ENCODE data around the gene GAPDH.

DNA sequence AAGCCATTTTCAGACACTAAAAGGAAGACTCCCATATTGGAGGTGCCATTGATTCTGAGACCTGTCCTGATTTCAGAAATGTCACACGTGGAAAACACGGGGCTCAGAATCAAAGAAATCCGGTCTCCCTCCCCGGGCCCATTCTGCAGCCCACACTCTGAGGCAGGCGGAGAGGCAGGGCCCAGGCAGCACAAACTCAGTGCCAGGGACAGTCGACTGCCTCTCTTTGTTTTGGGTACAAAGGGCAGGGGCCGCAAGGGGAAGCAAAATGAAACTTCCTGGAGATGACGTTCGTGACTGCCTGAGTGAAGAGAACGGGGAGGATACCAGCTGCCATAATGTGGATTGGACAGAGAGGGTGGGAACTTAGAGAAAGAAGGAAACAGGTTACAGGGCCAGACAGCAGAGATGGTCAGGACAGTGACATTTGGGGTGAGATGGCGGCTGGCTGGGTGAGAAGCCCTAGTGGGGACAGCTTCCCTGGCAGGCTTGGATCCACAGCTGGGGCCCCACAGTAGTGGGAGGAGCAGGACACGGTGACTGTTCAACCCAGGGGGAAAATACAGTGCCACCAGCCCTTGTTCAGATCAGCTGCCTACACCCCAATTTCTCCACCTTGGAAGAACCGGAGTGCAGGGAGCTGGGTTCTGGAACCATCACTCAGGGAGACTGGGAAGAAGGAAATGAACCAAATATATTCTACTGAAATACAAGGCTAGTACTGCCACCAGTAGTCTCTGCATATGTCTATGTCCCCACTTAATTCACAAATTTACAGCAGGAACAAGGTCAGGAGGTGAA, 8.1 kb downstream of the GAPDH start:
- no peak for TF ChIP-seq POLR2A (IDR thresholded peaks at IDR 0.05; ENCODE audit: low read depth, low read length)
- no peak for TF ChIP-seq ATF7 (IDR thresholded peaks at IDR 0.05; ENCODE audit: low read depth)
- TF ChIP-seq, protein P1, sequence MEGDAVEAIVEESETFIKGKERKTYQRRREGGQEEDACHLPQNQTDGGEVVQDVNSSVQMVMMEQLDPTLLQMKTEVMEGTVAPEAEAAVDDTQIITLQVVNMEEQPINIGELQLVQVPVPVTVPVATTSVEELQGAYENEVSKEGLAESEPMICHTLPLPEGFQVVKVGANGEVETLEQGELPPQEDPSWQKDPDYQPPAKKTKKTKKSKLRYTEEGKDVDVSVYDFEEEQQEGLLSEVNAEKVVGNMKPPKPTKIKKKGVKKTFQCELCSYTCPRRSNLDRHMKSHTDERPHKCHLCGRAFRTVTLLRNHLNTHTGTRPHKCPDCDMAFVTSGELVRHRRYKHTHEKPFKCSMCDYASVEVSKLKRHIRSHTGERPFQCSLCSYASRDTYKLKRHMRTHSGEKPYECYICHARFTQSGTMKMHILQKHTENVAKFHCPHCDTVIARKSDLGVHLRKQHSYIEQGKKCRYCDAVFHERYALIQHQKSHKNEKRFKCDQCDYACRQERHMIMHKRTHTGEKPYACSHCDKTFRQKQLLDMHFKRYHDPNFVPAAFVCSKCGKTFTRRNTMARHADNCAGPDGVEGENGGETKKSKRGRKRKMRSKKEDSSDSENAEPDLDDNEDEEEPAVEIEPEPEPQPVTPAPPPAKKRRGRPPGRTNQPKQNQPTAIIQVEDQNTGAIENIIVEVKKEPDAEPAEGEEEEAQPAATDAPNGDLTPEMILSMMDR (IDR thresholded peaks at IDR 0.05 in 2 of 3, conservative IDR thresholded peaks at IDR 0.05 in 1 of 3; ENCODE audit: control insufficient read depth in 2 of 3, extremely low read depth in 1 of 3, insufficient read depth in 1 of 3, low read depth in 3 of 3, low read length in 3 of 3) = no peak
- TF ChIP-seq MXI1 (IDR thresholded peaks at IDR 0.05; ENCODE audit: low read depth, low read length) = no peak
- no peak for TF ChIP-seq PML (IDR thresholded peaks at IDR 0.05; ENCODE audit: low read length)
- TF ChIP-seq EZH2 (IDR thresholded peaks at IDR 0.05; ENCODE audit: borderline replicate concordance, control insufficient read depth, low read depth, low read length) = no peak
- TF ChIP-seq, protein P2, sequence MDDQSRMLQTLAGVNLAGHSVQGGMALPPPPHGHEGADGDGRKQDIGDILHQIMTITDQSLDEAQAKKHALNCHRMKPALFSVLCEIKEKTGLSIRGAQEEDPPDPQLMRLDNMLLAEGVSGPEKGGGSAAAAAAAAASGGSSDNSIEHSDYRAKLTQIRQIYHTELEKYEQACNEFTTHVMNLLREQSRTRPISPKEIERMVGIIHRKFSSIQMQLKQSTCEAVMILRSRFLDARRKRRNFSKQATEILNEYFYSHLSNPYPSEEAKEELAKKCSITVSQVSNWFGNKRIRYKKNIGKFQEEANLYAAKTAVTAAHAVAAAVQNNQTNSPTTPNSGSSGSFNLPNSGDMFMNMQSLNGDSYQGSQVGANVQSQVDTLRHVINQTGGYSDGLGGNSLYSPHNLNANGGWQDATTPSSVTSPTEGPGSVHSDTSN (IDR thresholded peaks at IDR 0.05; ENCODE audit: insufficient replicate concordance, low read depth, low read length) = no peak
- TF ChIP-seq ZNF274 (IDR thresholded peaks at IDR 0.05; ENCODE audit: insufficient read depth, insufficient read length) = no peak
- TF ChIP-seq, protein P3, sequence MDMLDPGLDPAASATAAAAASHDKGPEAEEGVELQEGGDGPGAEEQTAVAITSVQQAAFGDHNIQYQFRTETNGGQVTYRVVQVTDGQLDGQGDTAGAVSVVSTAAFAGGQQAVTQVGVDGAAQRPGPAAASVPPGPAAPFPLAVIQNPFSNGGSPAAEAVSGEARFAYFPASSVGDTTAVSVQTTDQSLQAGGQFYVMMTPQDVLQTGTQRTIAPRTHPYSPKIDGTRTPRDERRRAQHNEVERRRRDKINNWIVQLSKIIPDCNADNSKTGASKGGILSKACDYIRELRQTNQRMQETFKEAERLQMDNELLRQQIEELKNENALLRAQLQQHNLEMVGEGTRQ (IDR thresholded peaks at IDR 0.05; ENCODE audit: borderline replicate concordance, low read depth, low read length) = no peak
- TF ChIP-seq KAT2A (conservative IDR thresholded peaks at IDR 0.05; ENCODE audit: control insufficient read depth, low read depth, low read length) = no peak
- TF ChIP-seq, protein P4, sequence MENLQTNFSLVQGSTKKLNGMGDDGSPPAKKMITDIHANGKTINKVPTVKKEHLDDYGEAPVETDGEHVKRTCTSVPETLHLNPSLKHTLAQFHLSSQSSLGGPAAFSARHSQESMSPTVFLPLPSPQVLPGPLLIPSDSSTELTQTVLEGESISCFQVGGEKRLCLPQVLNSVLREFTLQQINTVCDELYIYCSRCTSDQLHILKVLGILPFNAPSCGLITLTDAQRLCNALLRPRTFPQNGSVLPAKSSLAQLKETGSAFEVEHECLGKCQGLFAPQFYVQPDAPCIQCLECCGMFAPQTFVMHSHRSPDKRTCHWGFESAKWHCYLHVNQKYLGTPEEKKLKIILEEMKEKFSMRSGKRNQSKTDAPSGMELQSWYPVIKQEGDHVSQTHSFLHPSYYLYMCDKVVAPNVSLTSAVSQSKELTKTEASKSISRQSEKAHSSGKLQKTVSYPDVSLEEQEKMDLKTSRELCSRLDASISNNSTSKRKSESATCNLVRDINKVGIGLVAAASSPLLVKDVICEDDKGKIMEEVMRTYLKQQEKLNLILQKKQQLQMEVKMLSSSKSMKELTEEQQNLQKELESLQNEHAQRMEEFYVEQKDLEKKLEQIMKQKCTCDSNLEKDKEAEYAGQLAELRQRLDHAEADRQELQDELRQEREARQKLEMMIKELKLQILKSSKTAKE (IDR thresholded peaks at IDR 0.05; ENCODE audit: low read depth, poor library complexity, severe bottlenecking) = no peak
- TF ChIP-seq, protein P5, sequence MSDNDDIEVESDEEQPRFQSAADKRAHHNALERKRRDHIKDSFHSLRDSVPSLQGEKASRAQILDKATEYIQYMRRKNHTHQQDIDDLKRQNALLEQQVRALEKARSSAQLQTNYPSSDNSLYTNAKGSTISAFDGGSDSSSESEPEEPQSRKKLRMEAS (IDR thresholded peaks at IDR 0.05; ENCODE audit: low read depth, low read length) = no peak
